K562 (cell line): ENCODE measurements around the gene TRNAU1AP. TPM values are rescaled to one million over a fixed set of nuclear protein-coding genes. Genes with fewer than 3 reads are reported as not detected.

Experiments
- ATAC-seq: fragments of 200-7000 bp; cut with Tn5 transposase; 3 replicates; pipeline ENCODE4 v1.9.1; 2020; ENCODE audit warnings: moderate library complexity
- BruUV-seq: library from RNA; stranded (reverse); fragments of 400-500 nt; replicated peaks from 2 replicates; lab custom pipeline; 2021; lab: Mats Ljungman, UMichigan
- CTCF ChIA-PET: fragments of 300-600 bp; formaldehyde crosslinking; extraction: SDS; loops from one replicate; lab custom pipeline; 2021; ENCODE audit warnings: low intra/inter-chr PET ratio; lab: Yijun Ruan, JAX
- POLR2A ChIA-PET: fragments of 300-600, 350-650 bp; sonication (Branson Sonifier 250); formaldehyde crosslinking; extraction: SDS; loops from one replicate; lab custom pipeline; 2021; ENCODE audit warnings: antibody characterized with exemption, inconsistent platforms; lab: Yijun Ruan, JAX
- DNase-seq, 4 experiments: peaks; one replicate each; pipeline versions ENCODE4 v3.0.0 to v3.0.0-alpha.2; 2011 to 2018; ENCODE audit warnings: low spot score in 3 of 4, mixed read lengths in 3 of 4; ENCODE audit errors: extremely low read depth in 1 of 4
- FAIRE-seq: peaks from 2 replicates; lab custom pipeline; 2011; peaks lifted over from hg19 to GRCh38; lab: Jason Lieb, UNC
- H2AFZ ChIP-seq: 2 replicates; pipeline ENCODE4 v1.6.0; 2011; ENCODE audit warnings: low read depth, low read length, control low read depth, inconsistent platforms
- H3K27ac ChIP-seq: fragments of 200-600 bp; 3 replicates; pipeline ENCODE4 v1.8.0; 2011; ENCODE audit warnings: low read depth, mild to moderate bottlenecking, control low read depth, inconsistent platforms, low read length, moderate library complexity, mixed read lengths; ENCODE audit errors: extremely low read depth
- H3K27me3 ChIP-seq, 2 experiments: fragments of 300-600 bp in 1 of 2; 2 replicates in 1 of 2; 3 replicates in 1 of 2; pipeline versions ENCODE4 v1.6.0 to v1.8.0; 2011; ENCODE audit warnings: inconsistent platforms in 2 of 2, low read length in 2 of 2, mild to moderate bottlenecking in 1 of 2, mixed read lengths in 1 of 2, moderate library complexity in 1 of 2; ENCODE audit not compliant: control insufficient read depth in 2 of 2, insufficient read depth in 2 of 2
- H3K36me3 ChIP-seq: fragments of 300-600 bp; 3 replicates; pipeline ENCODE4 v1.8.0; 2011; ENCODE audit warnings: mild to moderate bottlenecking, low read length, inconsistent platforms; ENCODE audit not compliant: control insufficient read depth, insufficient read depth
- H3K4me1 ChIP-seq, 2 experiments: fragments of 200-600 bp in 1 of 2; replicated peaks in 1 of 2; 2 replicates in 1 of 2; 3 replicates in 1 of 2; pipeline versions ENCODE4 v1.5.1 to v1.8.0; 2011; ENCODE audit warnings: inconsistent platforms in 2 of 2, low read length in 2 of 2, mild to moderate bottlenecking in 1 of 2, mixed read lengths in 1 of 2, moderate library complexity in 1 of 2; ENCODE audit not compliant: control insufficient read depth in 2 of 2, insufficient read depth in 2 of 2
- H3K4me2 ChIP-seq: 2 replicates; pipeline ENCODE4 v1.6.1; 2011; ENCODE audit warnings: low read length, control low read depth, inconsistent platforms, mixed read lengths; ENCODE audit not compliant: insufficient read depth
- H3K4me3 ChIP-seq: fragments of 200-600 bp; sonication (generic), shearing (Covaris generic); 2 replicates; pipeline ENCODE4 v1.5.1; 2016; ENCODE audit warnings: control low read depth, inconsistent platforms
- H3K79me2 ChIP-seq: fragments of 200-600 bp; 3 replicates; pipeline ENCODE4 v1.8.0; 2011; ENCODE audit warnings: low read length, inconsistent platforms; ENCODE audit not compliant: control insufficient read depth, insufficient read depth
- H3K9ac ChIP-seq, 2 experiments: 2 replicates each; pipeline versions ENCODE4 v1.6.0 to v1.6.1; 2011; ENCODE audit warnings: low read depth in 2 of 2, low read length in 2 of 2, control low read depth in 1 of 2, inconsistent platforms in 1 of 2, mild to moderate bottlenecking in 1 of 2, mixed read lengths in 1 of 2; ENCODE audit not compliant: insufficient read depth in 1 of 2
- H3K9me1 ChIP-seq: one replicate; pipeline ENCODE4 v1.6.0; 2011; ENCODE audit warnings: inconsistent platforms, mild to moderate bottlenecking, low read length, moderate library complexity; ENCODE audit not compliant: control insufficient read depth, insufficient read depth
- H3K9me3 ChIP-seq: replicated peaks from 2 replicates; pipeline ENCODE4 v1.5.1; 2011; ENCODE audit warnings: low read depth, low read length, inconsistent platforms; ENCODE audit not compliant: control insufficient read depth, insufficient read depth
- H4K20me1 ChIP-seq: replicated peaks from 2 replicates; pipeline ENCODE4 v1.6.1; 2011; ENCODE audit warnings: low read length, inconsistent platforms, mixed read lengths; ENCODE audit not compliant: control insufficient read depth, insufficient read depth
- CBFB ChIP-seq: sonication (generic); formaldehyde crosslinking; IDR thresholded peaks from 2 replicates; pipeline ENCODE4 v1.4.0; 2020; ENCODE audit warnings: mild to moderate bottlenecking, missing genetic modification reagents
- CHCHD3 ChIP-seq: fragments of 250-450 bp; sonication (Bioruptor Pico); IDR thresholded peaks from 2 replicates; pipeline ENCODE4 v2.1.2; 2022; ENCODE audit warnings: mild to moderate bottlenecking
- CREB1 ChIP-seq, 2 experiments: sonication (generic) in 1 of 2; formaldehyde crosslinking in 1 of 2; IDR thresholded peaks; 2 replicates each; pipeline versions ENCODE4 v1.6.1 to v1.8.0; 2012 to 2022; ENCODE audit warnings: inconsistent platforms in 1 of 2, mild to moderate bottlenecking in 1 of 2, missing genetic modification reagents in 1 of 2, moderate library complexity in 1 of 2
- HCFC1 ChIP-seq: IDR thresholded peaks from 2 replicates; pipeline ENCODE4 v1.6.1; 2012; ENCODE audit warnings: low read depth, low read length, improper control_type of control experiment
- HMG20B ChIP-seq: fragments of 250-450 bp; sonication (Bioruptor Pico); IDR thresholded peaks from 2 replicates; pipeline ENCODE4 v1.5.0; 2021; ENCODE audit warnings: mild to moderate bottlenecking
- HMGN3 ChIP-seq: IDR thresholded peaks from 2 replicates; pipeline ENCODE4 v1.6.1; 2011; ENCODE audit warnings: borderline replicate concordance, low read depth, mild to moderate bottlenecking, mixed read lengths, low read length; ENCODE audit not compliant: insufficient read length; ENCODE audit errors: extremely low read depth
- MTF1 ChIP-seq: fragments of 250-450 bp; sonication (Bioruptor Pico); IDR thresholded peaks from 2 replicates; pipeline ENCODE4 v1.9.0; 2021; ENCODE audit warnings: moderate library complexity, mild to moderate bottlenecking, inconsistent platforms, borderline replicate concordance
- PML ChIP-seq: IDR thresholded peaks from 2 replicates; pipeline ENCODE4 v1.6.1; 2012; ENCODE audit warnings: low read length, inconsistent platforms
- POU5F1 ChIP-seq: fragments of 150-350 bp; IDR thresholded peaks from 2 replicates; pipeline ENCODE4 v1.6.1; 2014; ENCODE audit warnings: borderline replicate concordance, low read length, low read depth, mild to moderate bottlenecking; ENCODE audit not compliant: partially characterized antibody
- RB1 ChIP-seq: fragments of 450-650 bp; IDR thresholded peaks from 2 replicates; pipeline ENCODE4 v1.6.1; 2017; ENCODE audit warnings: low read depth, mild to moderate bottlenecking
- STAT5A ChIP-seq: IDR thresholded peaks from 2 replicates; pipeline ENCODE4 v1.6.1; 2012; ENCODE audit warnings: low read length, inconsistent platforms, borderline replicate concordance
- TRIM24 ChIP-seq, 2 experiments: fragments of 450-650 bp; IDR thresholded peaks; 2 replicates each; pipeline ENCODE4 v1.6.1; 2016
- ZBTB7A ChIP-seq: IDR thresholded peaks from 2 replicates; pipeline ENCODE4 v1.6.1; 2011; ENCODE audit warnings: low read depth, mild to moderate bottlenecking, low read length, moderate library complexity, borderline replicate concordance; ENCODE audit not compliant: control insufficient read depth
- ZKSCAN3 ChIP-seq: fragments of 250-450 bp; sonication (Bioruptor Pico); IDR thresholded peaks from 2 replicates; pipeline ENCODE4 v1.4.0; 2020
- ZNF384 ChIP-seq: IDR thresholded peaks from 2 replicates; pipeline ENCODE4 v1.6.1; 2012; ENCODE audit warnings: low read depth, low read length, improper control_type of control experiment
- WGBS: fragments of 100-300 bp; shearing (Covaris generic); methylation state at CpG from one replicate; pipeline ENCODE4 v1.1.6; 2016; ENCODE audit warnings: low coverage, mixed read lengths; ENCODE audit not compliant: insufficient coverage; ENCODE audit errors: missing lambda C conversion rate; 5-methylcytosine and 5-hydroxymethylcytosine counted together
- in situ Hi-C: fragments of 300-500 bp; cut with MboI; formaldehyde crosslinking; loops from 4 replicates; pipeline ENCODE4 v1.15.0; 2018; ENCODE audit warnings: inconsistent platforms, mixed read lengths
- intact Hi-C: fragments of 100-400 bp; cut with micrococcal nuclease; formaldehyde crosslinking; loops from 2 replicates; pipeline ENCODE4 v1.14.2; 2022
- polyA plus RNA-seq, 8 experiments: library from polyadenylated mRNA; depleted of rRNA in 4 of 8; stranded (reverse) in 5 of 8; unstranded in 3 of 8; fragments of >200 nt; fragmentation: Nextera tagmentation in 2 of 8; fragmentation: Illumina TruSeq in 1 of 8; extraction: Ambion mirVana in 2 of 8; extraction: Trizol in 1 of 8; gene quantifications; 2 replicates each; pipeline versions ENCODE4 v1.2.1 to v1.2.3, GENCODE V29; 2011 to 2014; ENCODE audit warnings: inconsistent platforms in 1 of 8, missing spikeins in 1 of 8
- total RNA-seq, 7 experiments: library from RNA; depleted of rRNA in 6 of 7; stranded (reverse); fragments of >200 nt in 6 of 7; fragmentation: Illumina TruSeq in 2 of 7; extraction: Trizol in 2 of 7; gene quantifications; 2 replicates each; pipeline versions ENCODE4 v1.2.1 to v1.2.3, GENCODE V29; 2011 to 2021; ENCODE audit warnings: low replicate concordance in 1 of 7
- TF ChIP-seq, protein P1 (sequence below): fragments of 250-450 bp; sonication (Bioruptor Pico); IDR thresholded peaks from 2 replicates; pipeline ENCODE4 v1.8.0; 2022; ENCODE audit warnings: inconsistent platforms, mild to moderate bottlenecking, moderate library complexity, borderline replicate concordance
- TF ChIP-seq, protein P2 (sequence below): fragments of 250-450 bp; sonication (Bioruptor Pico); IDR thresholded peaks from 2 replicates; pipeline ENCODE4 v1.5.0; 2020; ENCODE audit warnings: mild to moderate bottlenecking, borderline replicate concordance
- TF ChIP-seq, protein P3 (sequence below): sonication (generic); formaldehyde crosslinking; IDR thresholded peaks from 2 replicates; pipeline ENCODE4 v1.8.0; 2022; ENCODE audit warnings: missing genetic modification reagents, mild to moderate bottlenecking, moderate library complexity, borderline replicate concordance

The TRNAU1AP gene
- total and polyA plus RNA-seq, 9 of the 15 experiments (the other 6 are each of a cell fraction or from before 2014, with no cell fraction given), result 34.9 to 110 (median 46.3) TPM

DNA sequence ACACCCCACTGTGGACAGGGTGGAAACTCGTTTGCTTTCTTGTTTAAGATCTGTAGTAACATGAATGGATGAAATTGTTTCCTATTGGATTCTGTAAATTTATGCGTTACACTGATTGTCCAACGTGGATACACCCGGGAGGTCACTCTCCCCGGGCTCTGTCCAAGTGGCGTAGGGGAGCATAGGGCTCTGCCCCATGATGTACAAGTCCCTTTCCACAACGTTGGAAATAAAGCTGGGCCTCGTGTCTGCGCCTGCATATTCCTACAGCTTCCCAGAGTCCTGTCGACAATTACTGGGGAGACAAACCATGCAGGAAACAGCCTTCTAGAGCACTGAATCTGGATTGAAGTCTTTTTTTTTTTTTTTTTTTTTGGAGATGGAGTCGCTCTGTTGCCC, 45.6 kb upstream of the TRNAU1AP start:
- H2AFZ ChIP-seq, result no peak overlapping the region
- BruUV-seq, result no TSS peak
- peaks cover 3% of the 10 kb centered on the region for H3K9me1 ChIP-seq
- H3K36me3 ChIP-seq, result peaks cover 57% of the 10 kb centered on the region
- ChIA-PET CTCF (no interaction called here), POLR2A (interaction anchor here (0.5 to 13.0 kb wide), 45 partner anchors 12 to 663 kb away, joined by 3 to 201 read pairs (median 4); partner anchors contain the start of genes ATP5IF1, EYA3, MED18 and RNU11)
- ATAC-seq (peak; percentile 7; the same call in 2 of the 3 replicates), FAIRE-seq (no peak), DNase-seq (peak in 1 of 4 experiments; percentile 62)
- H3K9me3 ChIP-seq, result no peaks in the 10 kb centered on the region; the same call in 1 of the 2 replicates
- peak overlapping the region; percentile 94 for H3K27ac ChIP-seq
- H3K4me3 ChIP-seq, result peak overlapping the region; percentile 87
- H3K4me1 ChIP-seq, result peaks cover 6 to 19% of the 10 kb centered on the region in 2 experiments; a peak in 3 of 5 replicates
- intact Hi-C loops (no loop called here), in situ Hi-C loops (no loop called here)
- H3K9ac ChIP-seq, result peak overlapping the region; percentile 97 to 100
- H3K4me2 ChIP-seq, result peak overlapping the region; percentile 99
- no peaks in the 10 kb centered on the region for H3K27me3 ChIP-seq
- peaks cover 76% of the 10 kb centered on the region for H3K79me2 ChIP-seq
- H4K20me1 ChIP-seq, result peaks cover 32% of the 10 kb centered on the region
- WGBS, result 3% methylated on average over 11 of the region's 11 CpGs
- TF ChIP-seq RB1 (no peak), TRIM24 (IDR thresholded peaks at IDR 0.05) (no peak), CREB1 (IDR thresholded peaks at IDR 0.05) (no peak), CREB1 (CRISPR knock-in tag; IDR thresholded peaks at IDR 0.05) (0 out of 2 replicates have a peak, but pooled peaks have one; percentile 6), HCFC1 (0 out of 2 replicates have a peak, but pooled peaks have one; percentile 5), PML (no peak), MTF1 (no peak), ZKSCAN3 (no peak), STAT5A (peak; percentile 11; the same call in 1 of the 2 replicates), CHCHD3 (no peak), ZNF384 (peak; percentile 16; the same call in 1 of the 2 replicates), HMG20B (no peak), HMGN3 (no peak), POU5F1 (no peak), ZBTB7A (no peak), CBFB (CRISPR knock-in tag) (no peak)
- TF ChIP-seq, protein P1, sequence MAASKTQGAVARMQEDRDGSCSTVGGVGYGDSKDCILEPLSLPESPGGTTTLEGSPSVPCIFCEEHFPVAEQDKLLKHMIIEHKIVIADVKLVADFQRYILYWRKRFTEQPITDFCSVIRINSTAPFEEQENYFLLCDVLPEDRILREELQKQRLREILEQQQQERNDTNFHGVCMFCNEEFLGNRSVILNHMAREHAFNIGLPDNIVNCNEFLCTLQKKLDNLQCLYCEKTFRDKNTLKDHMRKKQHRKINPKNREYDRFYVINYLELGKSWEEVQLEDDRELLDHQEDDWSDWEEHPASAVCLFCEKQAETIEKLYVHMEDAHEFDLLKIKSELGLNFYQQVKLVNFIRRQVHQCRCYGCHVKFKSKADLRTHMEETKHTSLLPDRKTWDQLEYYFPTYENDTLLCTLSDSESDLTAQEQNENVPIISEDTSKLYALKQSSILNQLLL (CRISPR knock-in tag), result no peak
- TF ChIP-seq, protein P2, sequence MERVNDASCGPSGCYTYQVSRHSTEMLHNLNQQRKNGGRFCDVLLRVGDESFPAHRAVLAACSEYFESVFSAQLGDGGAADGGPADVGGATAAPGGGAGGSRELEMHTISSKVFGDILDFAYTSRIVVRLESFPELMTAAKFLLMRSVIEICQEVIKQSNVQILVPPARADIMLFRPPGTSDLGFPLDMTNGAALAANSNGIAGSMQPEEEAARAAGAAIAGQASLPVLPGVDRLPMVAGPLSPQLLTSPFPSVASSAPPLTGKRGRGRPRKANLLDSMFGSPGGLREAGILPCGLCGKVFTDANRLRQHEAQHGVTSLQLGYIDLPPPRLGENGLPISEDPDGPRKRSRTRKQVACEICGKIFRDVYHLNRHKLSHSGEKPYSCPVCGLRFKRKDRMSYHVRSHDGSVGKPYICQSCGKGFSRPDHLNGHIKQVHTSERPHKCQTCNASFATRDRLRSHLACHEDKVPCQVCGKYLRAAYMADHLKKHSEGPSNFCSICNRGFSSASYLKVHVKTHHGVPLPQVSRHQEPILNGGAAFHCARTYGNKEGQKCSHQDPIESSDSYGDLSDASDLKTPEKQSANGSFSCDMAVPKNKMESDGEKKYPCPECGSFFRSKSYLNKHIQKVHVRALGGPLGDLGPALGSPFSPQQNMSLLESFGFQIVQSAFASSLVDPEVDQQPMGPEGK (CRISPR knock-in tag), result no peak
- TF ChIP-seq, protein P3, sequence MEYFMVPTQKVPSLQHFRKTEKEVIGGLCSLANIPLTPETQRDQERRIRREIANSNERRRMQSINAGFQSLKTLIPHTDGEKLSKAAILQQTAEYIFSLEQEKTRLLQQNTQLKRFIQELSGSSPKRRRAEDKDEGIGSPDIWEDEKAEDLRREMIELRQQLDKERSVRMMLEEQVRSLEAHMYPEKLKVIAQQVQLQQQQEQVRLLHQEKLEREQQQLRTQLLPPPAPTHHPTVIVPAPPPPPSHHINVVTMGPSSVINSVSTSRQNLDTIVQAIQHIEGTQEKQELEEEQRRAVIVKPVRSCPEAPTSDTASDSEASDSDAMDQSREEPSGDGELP (CRISPR knock-in tag), result no peak
